HG03103 (cell line): ENCODE data around the gene ATP1B2.
"Not testable (repeated sequence)": the region's sequence is repeated elsewhere in the genome, so short reads cannot be mapped to it uniquely, and the experiment has no call there.

ENCODE experiments used
- ATAC-seq: cut with Tn5 transposase; IDR thresholded peaks from one replicate; pipeline ENCODE4 v1.9.1; 2021; ENCODE audit warnings: low read depth; ENCODE audit not compliant: unreplicated experiment

Gene ATP1B2

DNA sequence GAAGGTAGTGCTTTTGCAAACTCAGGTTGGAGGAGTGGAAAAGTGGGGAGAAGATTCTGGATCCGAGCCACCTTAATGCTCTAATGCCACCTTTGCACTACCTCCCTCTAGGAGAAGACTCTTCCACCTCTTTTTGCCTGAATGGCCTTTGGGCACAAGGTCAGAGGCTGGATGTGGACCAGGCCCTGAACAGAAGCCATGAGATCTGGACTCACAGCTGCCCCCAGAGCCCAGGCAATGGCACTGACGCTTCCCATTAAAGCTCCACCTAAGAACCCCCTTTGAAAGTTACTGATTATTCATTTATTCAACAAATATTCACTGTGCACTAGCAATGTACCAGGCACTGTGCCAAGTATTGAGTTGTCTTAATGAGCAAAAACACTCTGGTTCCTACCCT, 17.6 kb upstream of the ATP1B2 start:
- no peak for ATAC-seq

DNA sequence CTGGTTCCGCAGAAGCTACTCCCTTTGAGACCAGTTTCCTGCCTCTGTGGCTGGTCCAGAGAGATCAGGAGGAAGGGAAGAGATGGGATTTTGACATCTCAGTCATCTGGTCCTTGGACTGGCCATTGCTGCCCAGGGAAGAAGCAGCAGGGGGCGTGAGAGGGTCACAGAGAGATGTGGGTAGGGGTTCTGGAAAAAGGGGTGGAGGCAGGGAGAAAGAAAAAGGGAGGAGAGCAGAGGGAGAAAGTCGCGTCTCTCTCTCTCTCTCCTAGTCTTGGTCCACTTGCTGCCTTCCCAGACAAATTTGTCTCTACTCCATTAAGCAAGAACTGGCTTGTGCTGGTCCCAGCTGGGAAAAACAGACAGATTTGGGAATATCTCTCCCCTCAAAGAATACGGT, 16.3 kb upstream of the ATP1B2 start:
- no peak for ATAC-seq

DNA sequence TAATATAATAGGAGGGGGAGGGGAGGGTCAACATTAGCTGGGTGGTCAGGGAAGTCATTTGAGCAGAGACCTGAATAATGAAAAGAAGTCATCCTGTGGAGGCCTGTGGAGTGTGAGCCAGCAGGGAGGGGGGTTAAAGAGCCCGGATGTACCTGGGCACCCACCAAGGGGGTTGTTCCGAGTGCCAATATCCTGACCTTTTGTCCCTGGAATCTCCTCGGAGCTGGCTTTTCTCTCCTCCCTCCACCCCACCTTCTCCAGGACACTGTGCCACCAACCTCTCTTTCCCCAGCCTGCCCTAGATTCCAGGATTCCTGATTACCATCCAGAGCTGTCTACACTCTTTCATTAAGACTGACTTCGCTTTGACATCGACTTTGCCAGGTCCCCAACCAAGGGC, 14.6 kb upstream of the ATP1B2 start:
- no peak for ATAC-seq

DNA sequence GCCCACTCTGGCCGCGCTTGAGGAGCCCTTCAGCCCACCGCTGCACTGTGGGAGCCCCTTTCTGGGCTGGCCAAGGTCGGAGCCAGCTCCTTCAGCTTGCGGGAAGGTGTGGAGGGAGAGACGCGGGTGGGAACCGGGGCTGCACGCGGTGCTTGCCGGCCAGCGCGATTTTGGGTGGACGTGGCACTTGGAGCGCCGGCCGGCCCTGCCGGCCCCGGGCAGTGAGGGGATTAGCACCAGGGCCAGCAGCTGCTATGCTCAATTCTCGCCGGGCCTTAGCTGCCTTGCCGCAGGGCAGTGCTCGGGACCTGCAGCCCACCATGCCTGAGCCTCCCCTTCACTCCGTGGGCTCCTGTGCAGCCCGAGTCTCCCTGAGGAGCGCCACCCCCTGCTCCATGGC, 9.9 kb upstream of the ATP1B2 start:
- ATAC-seq = no peak

DNA sequence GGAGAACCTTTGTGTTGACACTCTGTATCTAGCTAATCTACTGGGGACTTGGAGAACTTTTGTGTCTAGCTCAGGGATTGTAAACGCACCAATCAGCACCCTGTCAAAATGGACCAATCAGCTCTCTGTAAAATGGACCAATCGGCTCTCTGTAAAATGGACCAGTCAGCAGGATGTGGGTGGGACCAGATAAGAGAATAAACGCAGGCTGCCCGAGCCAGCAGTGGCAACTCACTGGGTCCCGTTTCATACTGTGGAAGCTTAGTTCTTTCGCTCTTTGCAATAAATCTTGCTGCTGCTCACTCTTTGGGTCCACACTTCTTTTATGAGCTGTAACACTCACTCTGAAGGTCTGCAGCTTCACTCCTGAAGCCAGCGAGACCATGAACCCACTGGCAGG, 9.1 kb upstream of the ATP1B2 start:
- not testable (repeated sequence) for ATAC-seq

DNA sequence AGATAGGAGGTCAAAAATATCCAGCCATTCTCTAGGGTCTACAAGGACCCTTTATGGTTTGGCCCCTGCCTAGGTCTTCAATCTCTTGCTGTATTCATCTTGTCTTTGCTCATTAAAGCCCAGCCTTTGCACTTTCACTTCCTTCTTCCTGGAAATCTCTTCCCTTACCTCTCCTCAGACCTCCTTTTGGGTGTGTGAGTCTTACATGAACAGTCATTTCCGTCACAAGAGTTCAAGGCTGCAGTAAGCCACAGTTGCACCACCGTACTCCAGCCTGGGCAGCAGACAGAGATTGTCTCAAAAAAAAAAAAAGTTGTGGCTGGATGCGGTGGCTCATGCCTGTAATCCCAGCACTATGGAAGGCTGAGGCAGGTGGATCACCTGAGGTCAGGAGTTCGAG, 6.0 kb upstream of the ATP1B2 start:
- no peak for ATAC-seq

DNA sequence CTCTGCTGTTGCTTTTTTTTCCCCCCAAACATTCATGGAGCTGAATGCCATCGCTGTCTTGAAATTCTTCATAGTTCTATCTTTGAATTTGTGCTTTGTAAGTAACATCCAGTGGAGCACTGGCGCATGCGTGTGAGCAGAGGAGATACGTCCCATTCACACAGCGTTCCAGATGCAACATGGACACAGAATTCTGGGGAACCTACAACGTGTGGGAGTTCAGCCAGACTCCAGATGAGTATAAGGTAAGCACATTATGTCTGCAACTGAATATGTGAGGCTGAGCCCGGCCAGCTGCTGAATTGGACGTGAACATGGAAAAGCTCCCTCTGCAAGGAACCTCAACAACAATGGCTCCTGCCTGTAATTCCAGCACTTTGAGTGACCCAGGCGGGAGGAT, 4.3 kb upstream of the ATP1B2 start:
- no peak for ATAC-seq

DNA sequence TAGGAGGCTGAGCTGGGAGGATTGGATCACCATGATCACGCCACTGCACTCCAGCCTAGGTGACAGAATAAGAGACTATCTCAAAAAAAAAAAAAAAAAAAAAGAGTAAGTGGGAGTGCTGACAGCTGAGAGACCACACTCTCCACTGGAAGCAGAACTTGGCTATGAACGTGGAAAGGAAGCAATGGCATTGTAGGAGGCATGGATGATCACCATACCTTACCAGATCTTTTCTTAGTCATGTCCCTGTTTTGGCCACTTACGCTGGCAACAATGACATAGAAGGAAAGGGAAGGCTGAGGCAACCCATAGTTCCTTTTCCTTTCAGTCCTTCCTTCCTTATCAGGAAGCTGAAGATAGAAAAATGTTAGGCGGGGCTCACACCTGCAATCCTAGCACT, 3.7 kb upstream of the ATP1B2 start:
- no peak for ATAC-seq

DNA sequence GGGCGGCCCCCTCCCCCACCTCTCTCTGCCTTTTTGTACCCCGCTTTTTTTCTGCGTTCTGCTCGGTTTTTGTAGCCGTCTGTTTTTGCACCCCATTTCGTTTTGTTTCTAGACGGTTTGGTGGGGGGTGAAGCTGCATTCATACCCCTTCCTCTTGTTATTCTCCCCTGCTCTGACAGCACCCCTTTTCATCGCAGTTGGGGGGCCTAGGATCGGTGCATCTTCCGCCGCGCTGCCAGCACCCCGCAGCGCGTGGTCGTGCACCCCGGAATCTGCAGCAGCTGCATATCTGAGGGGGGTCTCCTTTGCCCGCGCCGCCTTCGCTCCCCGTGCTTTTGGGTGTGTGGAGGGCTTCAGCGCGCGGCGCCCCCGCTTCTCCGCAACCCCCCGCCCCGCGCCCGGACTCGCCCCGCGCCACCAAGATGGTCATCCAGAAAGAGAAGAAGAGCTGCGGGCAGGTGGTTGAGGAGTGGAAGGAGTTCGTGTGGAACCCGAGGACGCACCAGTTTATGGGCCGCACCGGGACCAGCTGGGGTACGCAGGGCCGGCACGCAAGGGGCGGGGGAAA, 455 bp downstream of the ATP1B2 start:
- no peak for ATAC-seq

DNA sequence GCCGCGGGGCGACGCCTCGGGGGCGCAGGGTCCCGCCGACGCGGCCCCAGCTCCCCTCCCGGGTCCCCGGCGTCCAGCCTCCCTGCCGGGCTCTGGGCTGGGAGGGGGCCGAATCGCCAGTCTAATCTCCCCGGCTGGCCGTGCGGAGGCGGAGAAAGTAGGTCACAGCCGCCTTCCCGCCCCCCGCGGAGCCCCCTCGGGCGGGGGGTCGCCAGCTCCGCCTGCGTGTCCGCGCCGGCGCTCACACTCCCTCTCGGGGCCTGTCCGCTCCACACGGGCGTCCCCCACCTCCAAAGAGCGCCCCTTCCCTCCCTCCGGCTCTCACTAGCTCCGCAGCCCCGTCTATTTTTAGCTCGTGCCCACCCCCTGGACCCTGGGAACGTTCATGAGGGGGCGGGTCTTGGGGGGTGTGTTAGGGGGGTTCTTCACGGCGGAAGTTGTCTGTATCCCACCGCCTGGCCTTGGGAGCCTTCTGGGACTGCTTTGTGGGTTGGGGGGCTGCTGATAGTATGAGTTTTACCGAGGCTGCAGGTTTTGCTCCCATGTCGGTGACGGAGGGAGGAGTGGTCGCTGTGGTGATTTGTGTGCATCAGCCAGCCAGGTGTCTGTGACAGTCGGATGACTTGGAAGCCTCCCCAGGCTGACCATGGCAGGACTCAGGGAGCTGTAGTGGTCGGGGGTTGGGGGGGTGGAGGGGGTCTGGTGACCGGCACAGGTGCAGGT, 1.1 kb downstream of the ATP1B2 start:
- ATAC-seq = no peak

DNA sequence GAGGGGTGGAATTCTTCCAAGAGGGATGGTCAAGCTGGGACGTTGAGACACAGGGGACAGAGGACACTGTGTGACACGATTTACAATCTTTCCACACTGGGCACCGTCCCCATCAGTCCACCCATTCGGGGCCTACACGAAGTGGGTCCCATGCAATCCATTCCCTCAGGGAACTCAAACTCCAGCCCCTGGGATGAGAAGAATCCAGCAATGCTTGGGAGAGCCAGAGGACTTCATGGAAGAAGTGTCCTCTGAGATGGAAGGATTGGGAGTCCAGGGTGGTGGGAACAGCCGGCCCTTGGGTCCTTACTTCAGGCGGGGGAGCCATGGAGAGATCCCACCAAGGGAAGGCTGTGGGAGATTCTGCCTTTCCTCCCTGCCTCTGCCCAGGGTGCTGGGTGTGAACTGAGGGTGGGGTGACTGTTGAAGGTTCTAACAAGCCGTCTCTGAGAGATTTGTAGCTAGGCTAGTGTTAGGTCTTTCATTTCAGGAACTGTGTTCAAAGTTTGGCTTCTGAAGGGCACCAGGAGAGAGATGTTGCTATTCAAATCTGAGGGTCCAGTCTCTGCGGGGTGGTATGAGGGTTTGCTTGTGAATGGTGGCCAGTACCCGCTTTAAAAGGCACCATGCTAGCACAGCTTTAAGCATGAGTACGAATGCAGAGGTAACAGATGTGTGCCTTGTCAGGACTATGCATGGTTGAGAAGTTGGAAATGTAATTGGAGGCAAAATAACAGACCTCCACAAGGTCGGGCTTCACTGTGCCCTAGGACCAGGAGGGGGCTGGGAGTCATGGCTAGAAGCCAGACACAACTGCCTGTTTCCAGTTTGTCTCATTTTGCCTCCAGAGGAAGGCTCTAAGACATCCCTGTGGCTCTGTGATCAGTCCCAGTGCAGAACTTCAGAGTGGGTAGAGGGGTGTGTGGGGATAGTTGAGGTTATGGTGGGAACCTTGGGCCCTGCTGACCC, 1.9 kb downstream of the ATP1B2 start:
- ATAC-seq = no peak

DNA sequence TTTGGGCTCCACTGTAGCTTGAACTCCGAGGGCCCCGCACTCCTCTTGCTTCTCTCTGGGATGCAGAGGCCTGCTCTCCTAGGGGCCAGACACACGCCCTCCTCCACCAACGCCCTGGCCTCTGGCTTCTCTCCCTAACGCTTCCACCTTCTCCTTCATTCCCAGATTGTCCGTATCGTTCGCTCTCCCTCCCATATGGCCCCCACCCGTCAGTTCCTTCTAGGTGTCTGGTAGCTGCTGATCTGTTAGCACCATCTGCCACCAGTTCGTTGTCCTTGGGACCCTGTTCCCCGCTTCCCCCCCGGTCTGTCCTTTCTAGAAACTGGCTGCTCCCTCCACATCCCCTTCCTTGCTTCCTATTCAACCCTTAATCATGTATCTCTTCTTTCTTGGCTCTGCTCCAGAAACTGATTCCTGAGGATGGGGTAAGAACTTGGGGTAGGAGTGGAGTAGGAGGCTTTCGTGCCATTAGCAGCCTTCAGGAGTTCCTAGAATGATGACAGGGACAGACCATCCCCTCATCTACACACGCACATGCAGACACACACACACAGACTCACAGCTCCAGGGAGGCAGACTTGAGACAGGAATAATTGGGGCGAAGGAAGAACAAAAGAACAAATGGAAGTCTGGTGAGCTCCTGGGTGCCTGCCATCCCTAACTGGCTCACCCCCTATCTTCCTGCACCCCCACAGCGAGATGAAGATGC, 4.3 kb downstream of the ATP1B2 start:
- ATAC-seq = no peak

DNA sequence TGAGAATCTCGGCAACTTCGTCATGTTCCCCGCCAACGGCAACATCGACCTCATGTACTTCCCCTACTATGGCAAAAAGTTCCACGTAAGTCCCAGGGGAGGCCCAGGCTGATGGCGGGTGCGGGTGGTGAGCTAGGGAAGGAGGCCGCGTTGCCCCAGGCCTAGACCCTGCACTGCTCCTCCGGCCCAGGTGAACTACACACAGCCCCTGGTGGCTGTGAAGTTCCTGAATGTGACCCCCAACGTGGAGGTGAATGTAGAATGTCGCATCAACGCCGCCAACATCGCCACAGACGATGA, 4.8 kb downstream of the ATP1B2 start:
- ATAC-seq = no peak

DNA sequence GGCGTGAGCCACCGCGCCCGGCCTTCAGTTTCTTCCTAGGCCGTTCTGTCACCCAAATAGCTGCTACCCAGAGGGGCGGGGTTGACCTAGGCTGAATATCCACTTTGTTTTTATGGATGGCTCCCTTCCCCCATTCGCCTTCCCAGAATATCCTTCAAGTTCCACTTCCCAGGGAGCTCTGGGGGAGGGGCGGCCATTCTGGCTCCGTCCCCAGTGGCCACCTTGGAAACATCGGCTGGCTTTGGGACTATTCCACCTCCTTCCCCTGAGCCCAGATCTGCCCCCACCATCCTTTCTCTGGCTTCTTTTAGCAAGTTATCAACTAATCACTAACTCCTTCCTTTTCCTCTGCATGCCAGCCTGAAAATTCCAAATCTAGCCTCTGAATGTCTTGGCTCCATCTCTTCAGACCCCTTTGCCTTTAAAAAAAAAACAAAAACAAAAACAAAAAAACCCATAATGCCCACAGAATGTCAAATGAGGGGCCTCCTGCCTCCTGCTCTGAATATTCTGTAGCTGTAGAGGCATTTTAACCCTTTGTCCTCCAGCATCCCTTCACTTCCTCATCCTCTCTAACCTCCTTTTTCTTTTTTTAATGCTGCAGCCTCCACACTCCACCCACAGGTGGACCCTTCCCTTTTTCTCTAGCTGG, 6.4 kb downstream of the ATP1B2 start:
- no peak for ATAC-seq

DNA sequence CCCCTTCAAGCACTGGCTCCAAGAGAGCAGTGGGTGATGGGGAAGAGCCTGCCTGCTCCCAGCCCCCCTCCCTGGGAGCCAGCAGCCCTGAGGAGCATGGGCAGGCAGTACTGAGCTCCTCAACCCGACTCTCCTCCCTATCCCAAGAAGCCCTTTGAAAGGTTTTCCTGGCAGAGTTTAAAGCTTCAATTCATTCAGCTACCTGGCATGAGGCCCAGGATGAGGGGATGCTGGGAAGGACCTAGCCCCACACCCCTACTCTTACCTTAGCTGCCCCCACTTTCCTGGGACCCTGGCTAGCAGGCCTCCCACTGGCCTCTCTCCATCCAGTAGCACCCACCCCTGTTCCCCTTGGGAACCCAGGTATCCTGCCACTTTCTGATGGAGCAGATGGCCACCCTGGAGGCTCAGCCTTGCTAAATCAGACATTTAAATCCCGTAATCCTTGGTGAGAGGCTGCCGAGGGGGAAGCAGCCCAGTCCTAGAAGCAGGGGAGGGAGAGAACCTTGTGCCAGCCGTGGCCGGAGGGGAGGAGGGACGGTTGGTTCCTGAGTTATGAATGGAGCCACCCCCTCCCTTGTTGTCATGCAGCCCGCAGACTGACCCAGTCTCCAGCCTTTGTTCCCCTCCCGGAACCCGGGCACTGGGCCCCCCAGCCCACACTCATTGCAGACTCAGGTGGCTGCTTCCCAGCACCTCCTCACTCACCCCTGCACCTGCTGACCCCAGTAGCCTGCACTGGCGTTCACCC, 17.1 kb downstream of the ATP1B2 start:
- ATAC-seq = no peak

DNA sequence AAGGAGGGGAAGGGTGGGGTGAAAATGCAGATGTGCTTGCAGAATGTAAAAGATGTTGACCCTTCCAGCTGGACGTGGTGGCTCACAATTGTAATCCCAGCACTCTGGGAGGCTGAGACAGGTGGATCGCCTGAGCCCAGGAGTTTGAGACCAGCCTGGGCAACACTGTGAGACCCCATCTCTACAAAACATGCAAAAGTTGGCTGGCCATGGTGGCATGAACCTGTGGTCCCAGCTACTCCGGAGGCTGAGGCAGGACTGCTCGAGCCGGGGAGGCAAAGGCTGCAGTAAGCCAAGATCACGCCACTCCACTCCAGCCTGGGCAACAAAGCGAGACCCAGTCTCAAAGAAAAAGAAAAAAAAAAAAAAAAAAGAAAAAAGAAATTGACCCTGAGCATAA, 17.8 kb downstream of the ATP1B2 start:
- ATAC-seq = no peak

DNA sequence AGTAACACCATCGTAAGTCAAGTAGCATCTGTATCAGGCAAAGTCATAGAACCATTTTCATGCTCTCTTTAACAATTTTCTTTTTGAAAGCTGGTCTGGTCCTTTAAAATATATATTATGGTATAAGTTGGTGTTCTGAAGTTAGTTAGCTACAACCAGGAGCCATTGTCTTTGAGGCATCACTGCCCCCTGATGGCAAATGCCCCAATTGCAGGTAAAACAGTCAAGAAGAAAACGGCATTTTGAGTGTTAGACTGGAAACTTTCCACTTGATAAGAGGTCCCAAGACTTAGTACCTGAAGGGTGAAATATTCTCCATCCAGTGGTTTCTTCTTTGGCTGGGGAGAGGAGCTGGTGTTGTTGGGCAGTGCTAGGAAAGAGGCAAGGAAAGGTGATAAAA, 22.5 kb downstream of the ATP1B2 start:
- ATAC-seq = no peak

DNA sequence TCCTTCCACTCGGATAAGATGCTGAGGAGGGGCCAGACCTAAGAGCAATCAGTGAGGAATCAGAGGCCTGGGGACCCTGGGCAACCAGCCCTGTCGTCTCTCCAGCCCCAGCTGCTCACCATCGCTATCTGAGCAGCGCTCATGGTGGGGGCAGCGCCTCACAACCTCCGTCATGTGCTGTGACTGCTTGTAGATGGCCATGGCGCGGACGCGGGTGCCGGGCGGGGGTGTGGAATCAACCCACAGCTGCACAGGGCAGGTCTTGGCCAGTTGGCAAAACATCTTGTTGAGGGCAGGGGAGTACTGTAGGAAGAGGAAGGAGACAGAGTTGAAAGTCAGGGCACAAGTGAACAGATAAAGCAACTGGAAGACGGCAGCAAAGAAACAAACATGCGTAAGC, 24.2 kb downstream of the ATP1B2 start:
- no peak for ATAC-seq

DNA sequence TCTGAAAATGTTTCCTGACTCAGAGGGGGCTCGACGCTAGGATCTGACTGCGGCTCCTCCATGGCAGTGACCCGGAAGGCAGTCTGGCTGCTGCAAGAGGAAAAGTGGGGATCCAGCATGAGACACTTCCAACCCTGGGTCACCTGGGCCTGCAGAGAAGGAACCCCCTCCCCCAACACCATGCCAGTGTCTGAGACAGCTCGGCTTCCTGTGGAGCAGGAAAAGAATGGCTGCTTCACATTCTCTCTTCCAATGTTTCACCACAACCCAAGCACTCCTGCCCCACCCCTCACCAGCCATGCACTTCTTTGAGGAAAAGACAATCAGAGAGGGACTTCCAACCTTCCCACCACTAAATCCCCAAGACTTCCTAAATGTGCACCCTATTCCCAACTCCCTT, 25.8 kb downstream of the ATP1B2 start:
- ATAC-seq = no peak
